Duodenal mucosa (tissue), 2 donors: ENCODE results near the gene LTBP2.

Experiments
- H3K27ac ChIP-seq: one replicate; pipeline ENCODE4 v1.7.0; 2013; ENCODE audit warnings: low read depth, low read length
- H3K27me3 ChIP-seq, 2 donors: one replicate each; pipeline ENCODE4 v1.7.0; 2013; ENCODE audit warnings: low read length in 2 of 2, control low read depth in 1 of 2; ENCODE audit not compliant: insufficient read depth in 2 of 2, control insufficient read depth in 1 of 2
- H3K36me3 ChIP-seq, 2 donors: one replicate each; pipeline ENCODE4 v1.7.0; 2013; ENCODE audit warnings: low read length in 2 of 2, control low read depth in 1 of 2; ENCODE audit not compliant: insufficient read depth in 2 of 2, control insufficient read depth in 1 of 2
- H3K4me1 ChIP-seq, 2 donors: one replicate each; pipeline ENCODE4 v1.7.0; 2013; ENCODE audit warnings: low read length in 2 of 2, control low read depth in 1 of 2; ENCODE audit not compliant: insufficient read depth in 2 of 2, control insufficient read depth in 1 of 2
- H3K4me3 ChIP-seq, 2 donors: one replicate each; pipeline ENCODE4 v1.7.0; 2013; ENCODE audit warnings: low read length in 2 of 2, low read depth in 1 of 2
- H3K9ac ChIP-seq, 2 donors: one replicate each; pipeline ENCODE4 v1.7.0; 2013; ENCODE audit warnings: low read length in 2 of 2, low read depth in 1 of 2
- H3K9me3 ChIP-seq, 2 donors: one replicate each; pipeline ENCODE4 v1.7.0; 2013; ENCODE audit warnings: low read length in 2 of 2, control low read depth in 1 of 2; ENCODE audit not compliant: control insufficient read depth in 1 of 2

The LTBP2 gene

DNA sequence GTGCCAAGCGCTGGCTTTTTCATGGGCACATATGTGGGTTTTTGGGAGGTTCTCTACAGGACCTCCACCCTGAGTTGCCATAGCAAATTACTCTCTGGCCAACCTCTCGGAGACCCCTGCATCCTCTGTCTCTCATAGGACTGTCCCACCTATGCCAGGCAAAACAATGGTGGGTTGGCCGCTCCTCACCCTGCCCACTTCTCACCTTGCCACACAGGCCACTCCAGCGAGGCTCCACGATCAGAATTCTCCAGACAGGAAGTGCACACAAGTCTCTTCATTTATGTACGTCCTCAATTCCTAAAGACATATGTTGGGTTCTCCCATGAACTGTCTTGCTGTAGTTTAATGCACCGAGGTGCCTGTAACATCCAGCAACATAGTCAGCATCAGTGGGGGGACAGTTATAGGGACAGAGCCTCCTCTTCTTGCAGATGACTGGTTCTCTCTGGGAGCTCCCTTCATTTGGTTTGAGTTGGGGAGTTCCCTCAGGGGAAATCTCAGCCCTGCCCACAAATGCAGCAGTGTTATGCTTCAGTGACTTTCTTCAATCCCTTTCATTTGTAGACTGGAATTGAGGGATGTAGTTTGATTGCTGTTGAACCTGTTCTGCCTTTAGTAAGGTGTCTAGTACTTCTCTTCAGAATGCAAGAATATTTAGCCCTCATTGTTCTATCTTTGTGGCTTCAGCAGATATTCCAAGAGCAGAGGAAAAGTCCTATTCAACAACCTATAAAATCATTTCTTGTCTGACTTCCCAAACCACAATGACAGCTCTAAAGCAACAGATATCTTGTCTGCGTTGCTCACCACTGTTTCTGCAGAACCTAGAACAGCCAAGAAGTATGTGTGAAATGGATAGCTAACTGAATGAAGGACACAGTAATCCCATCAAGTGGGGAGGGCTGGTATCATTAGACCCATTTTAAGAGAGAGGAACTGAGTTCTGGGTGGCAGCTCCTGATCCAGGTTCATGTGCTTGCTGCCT is 2.8 kb upstream of the LTBP2 start:
- Histone ChIP-seq H3K4me1 (peaks cover 22 to 32% of the 10 kb centered on the region in 2 donors), H3K27ac (no peak overlapping the region), H3K9me3 (no peaks in the 10 kb centered on the region), H3K9ac (no peak overlapping the region), H3K4me3 (no peak overlapping the region), H3K27me3 (peaks cover 0 to 7% of the 10 kb centered on the region in 2 donors), H3K36me3 (no peaks in the 10 kb centered on the region)

- Histone ChIP-seq H3K9ac (no peak overlapping the region), H3K4me1 (peaks cover 17 to 23% of the 10 kb centered on the region in 2 donors), H3K27me3 (peaks cover 0 to 7% of the 10 kb centered on the region in 2 donors), H3K36me3 (no peaks in the 10 kb centered on the region), H3K9me3 (no peaks in the 10 kb centered on the region), H3K4me3 (no peak overlapping the region), H3K27ac (no peak overlapping the region)
Observed at GRCh38 chr14:74613211-74613914, 1.3 kb upstream of the LTBP2 start.

DNA sequence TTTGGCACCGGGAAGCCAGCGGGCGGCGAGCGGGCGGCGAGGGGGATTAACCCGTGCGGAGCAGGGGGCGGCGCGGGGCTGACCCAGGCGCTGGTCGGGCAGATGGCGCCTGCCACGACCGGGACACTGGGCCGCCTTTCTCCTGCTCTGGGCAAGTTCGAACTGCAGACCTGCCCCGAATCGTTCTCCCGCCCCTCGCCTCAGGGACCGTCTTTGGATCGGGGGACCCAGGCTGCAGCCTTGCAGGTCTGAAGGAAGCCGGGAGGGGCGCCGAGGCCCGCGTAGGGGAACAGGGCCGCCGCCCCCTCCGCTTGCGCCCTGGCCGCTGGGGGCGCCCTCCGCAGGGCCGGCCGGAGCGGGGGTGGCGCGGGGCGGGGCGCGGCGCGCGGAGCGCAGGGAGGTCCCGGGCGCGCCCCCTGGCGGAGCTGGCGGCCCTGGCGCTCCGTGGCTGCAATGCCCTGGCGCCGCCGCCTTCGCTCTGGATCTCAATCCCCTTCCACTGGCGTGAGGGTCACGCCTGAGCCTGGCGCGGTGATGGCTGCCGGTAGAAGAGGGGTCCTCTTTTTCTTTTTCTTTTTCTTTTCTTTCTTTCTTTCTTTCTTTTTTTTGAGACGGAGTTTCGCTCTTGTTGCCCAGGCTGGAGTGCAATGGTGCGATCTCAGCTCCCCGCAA is 449 bp upstream of the LTBP2 start:
- peaks cover 9 to 20% of the 10 kb centered on the region in 2 donors for H3K4me1 ChIP-seq
- H3K36me3 ChIP-seq = no peaks in the 10 kb centered on the region
- H3K4me3 ChIP-seq = peak overlapping the region; percentile 64 to 73
- H3K9me3 ChIP-seq = no peaks in the 10 kb centered on the region
- peak overlapping the region in 1 of 2 donors; percentile 32 for H3K9ac ChIP-seq
- peaks cover 0 to 7% of the 10 kb centered on the region in 2 donors for H3K27me3 ChIP-seq
- no peak overlapping the region for H3K27ac ChIP-seq

- peak overlapping the region in 1 of 2 donors; percentile 73 for H3K4me3 ChIP-seq
- H3K27ac ChIP-seq = no peak overlapping the region
- peaks cover 6 to 9% of the 10 kb centered on the region in 2 donors for H3K4me1 ChIP-seq
- H3K9me3 ChIP-seq = no peaks in the 10 kb centered on the region
- H3K27me3 ChIP-seq = peaks cover 0 to 7% of the 10 kb centered on the region in 2 donors
- no peaks in the 10 kb centered on the region for H3K36me3 ChIP-seq
- no peak overlapping the region for H3K9ac ChIP-seq
Observed at GRCh38 chr14:74610866-74611649, 979 bp downstream of the LTBP2 start.

DNA sequence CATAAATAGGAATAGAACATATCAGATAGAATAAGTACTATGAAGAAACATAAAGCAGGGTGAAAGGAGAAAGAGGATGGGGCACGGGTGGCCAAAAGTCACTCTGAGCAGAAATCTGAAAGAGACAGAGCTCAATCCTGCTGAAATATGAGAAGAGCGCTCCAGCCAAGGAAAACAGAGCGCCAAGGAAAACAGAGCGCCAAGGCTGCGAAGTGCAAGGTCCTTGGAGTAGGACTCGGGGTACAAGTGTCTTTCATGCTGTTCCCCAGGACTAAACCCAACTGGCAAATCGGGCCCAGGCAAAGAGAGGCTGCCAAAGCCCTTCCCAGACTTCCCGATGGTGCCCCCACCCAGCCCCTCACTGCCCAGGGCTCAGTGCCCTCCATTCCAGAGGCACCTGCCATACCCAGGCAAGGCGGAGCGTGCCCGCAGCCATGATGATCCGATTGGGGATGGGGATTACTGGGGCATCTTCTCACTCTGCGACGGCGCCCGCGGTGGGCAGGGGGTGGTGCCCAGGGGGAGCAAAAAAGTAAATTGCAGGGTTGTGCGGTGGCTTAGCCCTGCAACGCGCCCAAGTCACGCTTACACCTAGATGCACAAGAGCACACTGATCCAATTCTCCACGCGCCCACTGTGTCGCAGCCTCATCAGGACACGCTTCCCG is 1.7 kb downstream of the LTBP2 start:
- Histone ChIP-seq H3K36me3 (no peaks in the 10 kb centered on the region), H3K4me3 (no peak overlapping the region), H3K27me3 (peaks cover 0 to 7% of the 10 kb centered on the region in 2 donors), H3K27ac (no peak overlapping the region), H3K4me1 (peaks cover 5 to 9% of the 10 kb centered on the region in 2 donors), H3K9ac (no peak overlapping the region), H3K9me3 (no peaks in the 10 kb centered on the region)

GRCh38 chr14:74609721-74610120 is 2.3 kb downstream of the LTBP2 start:
- Histone ChIP-seq H3K4me1 (peaks cover 5 to 9% of the 10 kb centered on the region in 2 donors), H3K27me3 (peaks cover 0 to 7% of the 10 kb centered on the region in 2 donors), H3K9ac (no peak overlapping the region), H3K9me3 (no peaks in the 10 kb centered on the region), H3K36me3 (no peaks in the 10 kb centered on the region), H3K27ac (no peak overlapping the region), H3K4me3 (no peak overlapping the region)

GRCh38 chr14:74608959-74609611 is 3.0 kb downstream of the LTBP2 start:
- H3K4me1 ChIP-seq = peaks cover 5 to 9% of the 10 kb centered on the region in 2 donors
- H3K27me3 ChIP-seq = peaks cover 0 to 7% of the 10 kb centered on the region in 2 donors
- H3K36me3 ChIP-seq = no peaks in the 10 kb centered on the region
- H3K4me3 ChIP-seq = no peak overlapping the region
- H3K27ac ChIP-seq = no peak overlapping the region
- H3K9ac ChIP-seq = no peak overlapping the region
- no peaks in the 10 kb centered on the region for H3K9me3 ChIP-seq

GRCh38 chr14:74606727-74607126 is 5.3 kb downstream of the LTBP2 start:
- Histone ChIP-seq H3K27me3 (peaks cover 0 to 7% of the 10 kb centered on the region in 2 donors), H3K9me3 (no peaks in the 10 kb centered on the region), H3K4me1 (peaks cover 5 to 9% of the 10 kb centered on the region in 2 donors), H3K9ac (no peak overlapping the region), H3K36me3 (no peaks in the 10 kb centered on the region), H3K4me3 (no peak overlapping the region), H3K27ac (no peak overlapping the region)
